ENCODE measurements around the gene ATP6V0E2.

- TF ChIP-seq POLR2A (IDR thresholded peaks at IDR 0.05) = no peak
- no peak for TF ChIP-seq CTCF (IDR thresholded peaks at IDR 0.05 in 8 of 11, conservative IDR thresholded peaks at IDR 0.05 in 3 of 11)
- TF ChIP-seq POLR2AphosphoS5 (IDR thresholded peaks at IDR 0.05) = no peak
Observed at GRCh38 chr7:149850716-149851115, 23.1 kb upstream of the ATP6V0E2 start.
